ENCODE results near the gene F13A1. TPM values are rescaled to one million over a fixed set of nuclear protein-coding genes. Genes with fewer than 3 reads are reported as not detected.

The F13A1 gene
- polyA plus RNA-seq, 1 of the 3 experiments (the other 2 are of a cell fraction), result not detected

DNA sequence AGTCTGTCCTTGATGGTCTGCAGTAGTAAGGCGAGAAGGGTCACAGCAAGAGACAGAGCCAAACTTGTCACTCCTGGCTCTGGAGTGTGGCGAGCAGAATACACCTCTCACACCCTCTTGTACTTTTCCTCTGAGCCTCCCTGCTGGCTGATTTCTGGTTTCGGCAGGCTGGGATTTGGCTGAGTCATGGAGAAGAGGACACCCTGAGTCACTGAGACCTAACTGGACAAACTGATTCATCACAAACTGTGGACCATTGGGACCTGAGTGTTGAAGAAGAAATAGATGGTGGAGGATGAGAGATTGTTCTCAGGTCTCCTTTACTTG, 101.7 kb downstream of the F13A1 start:
- H3K9ac ChIP-seq, result no peak overlapping the region
- H3K9me2 ChIP-seq, result no peaks in the 10 kb centered on the region
- CTCF ChIA-PET, result interaction anchor here (0.8 kb wide), 1 partner anchor 1076 kb away, joined by 3 read pairs; no protein-coding TSS in a partner anchor
- no peaks in the 10 kb centered on the region for H3K27me3 ChIP-seq (ENCODE audit: insufficient read depth)
- TF ChIP-seq MXI1 (IDR thresholded peaks at IDR 0.05; ENCODE audit: low read depth, low read length) (no peak), TAF1 (IDR thresholded peaks at IDR 0.05; ENCODE audit: borderline replicate concordance, low read depth, low read length) (no peak), RXRA (IDR thresholded peaks at IDR 0.05; ENCODE audit: borderline replicate concordance, low read depth) (no peak), NFIC (IDR thresholded peaks at IDR 0.05; ENCODE audit: borderline replicate concordance) (no peak), YY1 (IDR thresholded peaks at IDR 0.05; ENCODE audit: low read depth) (no peak), RFX5 (IDR thresholded peaks at IDR 0.05; ENCODE audit: low read length) (no peak), TEAD4 (IDR thresholded peaks at IDR 0.05; ENCODE audit: borderline replicate concordance, insufficient read depth) (no peak), NRF1 (IDR thresholded peaks at IDR 0.05; ENCODE audit: low read depth, low read length) (no peak), FOXJ3 (CRISPR knock-in tag; IDR thresholded peaks at IDR 0.05) (no peak), GATA2 (CRISPR knock-in tag; IDR thresholded peaks at IDR 0.05) (no peak)
- TF ChIP-seq, protein P1, sequence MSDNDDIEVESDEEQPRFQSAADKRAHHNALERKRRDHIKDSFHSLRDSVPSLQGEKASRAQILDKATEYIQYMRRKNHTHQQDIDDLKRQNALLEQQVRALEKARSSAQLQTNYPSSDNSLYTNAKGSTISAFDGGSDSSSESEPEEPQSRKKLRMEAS (IDR thresholded peaks at IDR 0.05; ENCODE audit: low read depth), result no peak
- TF ChIP-seq, protein P2, sequence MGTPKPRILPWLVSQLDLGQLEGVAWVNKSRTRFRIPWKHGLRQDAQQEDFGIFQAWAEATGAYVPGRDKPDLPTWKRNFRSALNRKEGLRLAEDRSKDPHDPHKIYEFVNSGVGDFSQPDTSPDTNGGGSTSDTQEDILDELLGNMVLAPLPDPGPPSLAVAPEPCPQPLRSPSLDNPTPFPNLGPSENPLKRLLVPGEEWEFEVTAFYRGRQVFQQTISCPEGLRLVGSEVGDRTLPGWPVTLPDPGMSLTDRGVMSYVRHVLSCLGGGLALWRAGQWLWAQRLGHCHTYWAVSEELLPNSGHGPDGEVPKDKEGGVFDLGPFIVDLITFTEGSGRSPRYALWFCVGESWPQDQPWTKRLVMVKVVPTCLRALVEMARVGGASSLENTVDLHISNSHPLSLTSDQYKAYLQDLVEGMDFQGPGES (IDR thresholded peaks at IDR 0.05; ENCODE audit: low read depth, low read length), result no peak
- TF ChIP-seq, protein P3, sequence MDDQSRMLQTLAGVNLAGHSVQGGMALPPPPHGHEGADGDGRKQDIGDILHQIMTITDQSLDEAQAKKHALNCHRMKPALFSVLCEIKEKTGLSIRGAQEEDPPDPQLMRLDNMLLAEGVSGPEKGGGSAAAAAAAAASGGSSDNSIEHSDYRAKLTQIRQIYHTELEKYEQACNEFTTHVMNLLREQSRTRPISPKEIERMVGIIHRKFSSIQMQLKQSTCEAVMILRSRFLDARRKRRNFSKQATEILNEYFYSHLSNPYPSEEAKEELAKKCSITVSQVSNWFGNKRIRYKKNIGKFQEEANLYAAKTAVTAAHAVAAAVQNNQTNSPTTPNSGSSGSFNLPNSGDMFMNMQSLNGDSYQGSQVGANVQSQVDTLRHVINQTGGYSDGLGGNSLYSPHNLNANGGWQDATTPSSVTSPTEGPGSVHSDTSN (IDR thresholded peaks at IDR 0.05), result no peak
- TF ChIP-seq, protein P4, sequence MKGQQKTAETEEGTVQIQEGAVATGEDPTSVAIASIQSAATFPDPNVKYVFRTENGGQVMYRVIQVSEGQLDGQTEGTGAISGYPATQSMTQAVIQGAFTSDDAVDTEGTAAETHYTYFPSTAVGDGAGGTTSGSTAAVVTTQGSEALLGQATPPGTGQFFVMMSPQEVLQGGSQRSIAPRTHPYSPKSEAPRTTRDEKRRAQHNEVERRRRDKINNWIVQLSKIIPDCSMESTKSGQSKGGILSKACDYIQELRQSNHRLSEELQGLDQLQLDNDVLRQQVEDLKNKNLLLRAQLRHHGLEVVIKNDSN (IDR thresholded peaks at IDR 0.05; ENCODE audit: borderline replicate concordance, low read depth), result no peak
- peak overlapping the region; percentile 55; the same call in 1 of the 2 replicates for H3K4me2 ChIP-seq
- H3K4me3 ChIP-seq (ENCODE audit: low read depth in 2 of 2, low read length in 1 of 2), result no peak overlapping the region
- no peak overlapping the region for H3K27ac ChIP-seq (ENCODE audit: low read depth in 2 of 2, low read length in 1 of 2)
- H3K4me1 ChIP-seq (ENCODE audit: control insufficient read depth in 1 of 2, insufficient read depth in 2 of 2, low read depth in 1 of 2, low read length in 1 of 2), result no peaks in the 10 kb centered on the region
- 0% methylated on average over 2 of the region's 3 CpGs for WGBS (ENCODE audit: low lambda C conversion rate)
- no peak for DNase-seq
- H4K20me1 ChIP-seq (ENCODE audit: insufficient read depth), result no peaks in the 10 kb centered on the region
- POLR2A ChIA-PET, result no interaction called here
- no peaks in the 10 kb centered on the region for H3F3A ChIP-seq (replicated peaks; ENCODE audit: insufficient read depth)
- H3K36me3 ChIP-seq (replicated peaks in 1 of 2; ENCODE audit: control insufficient read depth in 1 of 2, insufficient read depth in 2 of 2, low read length in 1 of 2), result no peaks in the 10 kb centered on the region
- H2AFZ ChIP-seq (ENCODE audit: low read depth), result no peak overlapping the region
- H3K9me3 ChIP-seq, result no peaks in the 10 kb centered on the region
- no peaks in the 10 kb centered on the region for H3K79me2 ChIP-seq (ENCODE audit: insufficient read depth)

Measured in SK-N-SH (cell line).